ENCODE measurements around the gene DDX39B. TPM values are rescaled to one million over a fixed set of nuclear protein-coding genes. Genes with fewer than 3 reads are reported as not detected.

Gene DDX39B
- total RNA-seq, 1 experiment from 2014 or later = 813 TPM

- H3K4me1 ChIP-seq (ENCODE audit: insufficient read depth, low read length) = no peaks in the 10 kb centered on the region
- Mint-ChIP-seq H3K9me3 (no peaks in the 10 kb centered on the region; a peak in 1 of 5 replicates), H3K27me3 (ENCODE audit: low read depth) (peaks cover 33% of the 10 kb centered on the region), H3K4me3 (no peak within 1 kb of the TSS; a peak in 1 of 5 replicates), H3K4me1 (peaks cover 20 to 26% of the 10 kb centered on the region in 2 experiments), H3K36me3 (ENCODE audit: insufficient read depth in 1 of 3, low read depth in 3 of 3) (no peaks in the 10 kb centered on the region), H3K27ac (no peak within 1 kb of the TSS)
- H3K14ac ChIP-seq (ENCODE audit: insufficient read depth, low read length) = no peak within 1 kb of the TSS
- no peaks in the 10 kb centered on the region for H3K27me3 ChIP-seq (ENCODE audit: insufficient read depth, low read length)
- H4K5ac ChIP-seq (ENCODE audit: insufficient read length, low read depth, low read length) = no peak within 1 kb of the TSS
- peaks cover 3% of the 10 kb centered on the region for H3K23me2 ChIP-seq (ENCODE audit: insufficient read length, low read depth, low read length, poor library complexity, severe bottlenecking)
- no peaks in the 10 kb centered on the region for H3K79me2 ChIP-seq (ENCODE audit: insufficient read depth, low read length)
- H3K4me2 ChIP-seq (ENCODE audit: insufficient read depth, insufficient read length, low read length) = no peak within 1 kb of the TSS
- no peak within 1 kb of the TSS for H2AK5ac ChIP-seq (ENCODE audit: insufficient read length, low read length)
- WGBS (ENCODE audit: extremely low coverage, insufficient read length, low lambda C conversion rate) = no CpG with 5 or more reads among the region's 19 CpGs
- TF ChIP-seq CTCF (conservative IDR thresholded peaks at IDR 0.05) = no peak
- H2BK120ac ChIP-seq (ENCODE audit: low read depth, low read length, poor library complexity, severe bottlenecking) = no peak within 1 kb of the TSS
- no peak within 1 kb of the TSS for H4K91ac ChIP-seq (ENCODE audit: insufficient read length, low read depth, low read length)
- H2BK15ac ChIP-seq (ENCODE audit: low read depth, low read length) = no peak within 1 kb of the TSS
- H3K4ac ChIP-seq (ENCODE audit: low read depth, low read length) = no peak within 1 kb of the TSS
- H3K18ac ChIP-seq (ENCODE audit: insufficient read length, low read depth, low read length) = no peak within 1 kb of the TSS
- no peak within 1 kb of the TSS for H3K56ac ChIP-seq (ENCODE audit: insufficient read length, low read depth, low read length)
- H2BK5ac ChIP-seq (ENCODE audit: insufficient read length, low read length) = no peak within 1 kb of the TSS
- H3K9ac ChIP-seq (ENCODE audit: extremely low read depth, insufficient read length, low read length) = no peak within 1 kb of the TSS
- no peak for DNase-seq
- no peaks in the 10 kb centered on the region for H3K79me1 ChIP-seq (ENCODE audit: insufficient read depth, low read depth, low read length, poor library complexity, severe bottlenecking)
- H3K27ac ChIP-seq (ENCODE audit: insufficient read length, low read depth, low read length) = no peak within 1 kb of the TSS
- H2AFZ ChIP-seq (ENCODE audit: low read length) = no peak within 1 kb of the TSS
- no peaks in the 10 kb centered on the region for H4K20me1 ChIP-seq (ENCODE audit: control insufficient read depth, insufficient read depth, insufficient read length)
- H3K23ac ChIP-seq (ENCODE audit: insufficient read length, low read depth, low read length) = no peak within 1 kb of the TSS
- H3K9me3 ChIP-seq (ENCODE audit: control insufficient read depth, low read depth, low read length) = no peaks in the 10 kb centered on the region
- H2BK12ac ChIP-seq (ENCODE audit: insufficient read length, low read depth, low read length) = no peak within 1 kb of the TSS
- H3T11ph ChIP-seq (ENCODE audit: low read length) = no peak within 1 kb of the TSS
- no peak within 1 kb of the TSS for H4K8ac ChIP-seq (replicated peaks; ENCODE audit: insufficient read length, low read depth, low read length)
- no peak within 1 kb of the TSS for H2BK20ac ChIP-seq (ENCODE audit: low read depth, low read length, poor library complexity, severe bottlenecking)
Measured at GRCh38 chr6:31575335-31575901, 33.6 kb upstream of the DDX39B start, which contains the start of gene TNF. Gene TNF (plus strand): TSS chr6:31575565. CDS start chr6:31575742, 177 bp downstream.
